HG02763 (cell line): Measurements from ENCODE around the gene FNDC4.
"Not testable (repeated sequence)": the region's sequence is repeated elsewhere in the genome, so short reads cannot be mapped to it uniquely, and the experiment has no call there.

Source experiments
- ATAC-seq: cut with Tn5 transposase; IDR thresholded peaks from one replicate; pipeline ENCODE4 v1.9.1; 2021; ENCODE audit warnings: mild to moderate bottlenecking, moderate library complexity; ENCODE audit not compliant: unreplicated experiment

Gene FNDC4, protein sequence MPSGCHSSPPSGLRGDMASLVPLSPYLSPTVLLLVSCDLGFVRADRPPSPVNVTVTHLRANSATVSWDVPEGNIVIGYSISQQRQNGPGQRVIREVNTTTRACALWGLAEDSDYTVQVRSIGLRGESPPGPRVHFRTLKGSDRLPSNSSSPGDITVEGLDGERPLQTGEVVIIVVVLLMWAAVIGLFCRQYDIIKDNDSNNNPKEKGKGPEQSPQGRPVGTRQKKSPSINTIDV

DNA sequence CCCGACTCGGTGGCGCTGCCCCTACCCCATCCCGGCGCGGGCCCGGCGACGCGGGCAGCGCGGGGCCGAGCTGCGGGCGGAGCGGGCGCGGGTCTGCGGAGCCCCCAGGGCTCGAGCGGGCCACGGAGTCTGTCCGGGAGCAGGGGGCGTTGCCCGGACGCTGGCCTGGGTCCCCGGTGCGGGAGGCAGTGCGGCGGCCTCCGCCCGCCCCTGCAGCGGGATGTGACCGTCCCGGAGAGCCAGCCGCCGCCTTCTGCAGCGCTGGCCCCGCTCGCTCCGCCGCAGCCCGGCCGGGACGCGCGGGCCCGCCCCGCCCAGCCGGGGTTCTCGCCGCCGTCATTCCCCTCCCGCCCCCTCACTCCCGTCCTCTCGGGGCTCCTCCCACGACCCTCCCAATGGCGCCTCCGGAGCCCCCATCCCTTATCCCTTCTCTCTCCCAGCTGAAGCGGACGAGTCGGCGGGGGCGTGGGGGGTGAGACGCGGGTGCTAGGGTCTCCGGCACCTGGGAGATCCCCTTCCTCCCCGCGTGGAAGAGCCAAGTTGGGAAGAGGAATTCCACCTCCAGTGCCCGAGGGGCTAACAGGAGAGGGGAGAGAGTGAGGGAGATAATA, at the start of gene FNDC4:
Gene FNDC4 (minus strand): TSS at position 257 of the 611 bp plus-strand sequence. CDS start 521 bp downstream, outside the sequence.
- no peak for ATAC-seq

DNA sequence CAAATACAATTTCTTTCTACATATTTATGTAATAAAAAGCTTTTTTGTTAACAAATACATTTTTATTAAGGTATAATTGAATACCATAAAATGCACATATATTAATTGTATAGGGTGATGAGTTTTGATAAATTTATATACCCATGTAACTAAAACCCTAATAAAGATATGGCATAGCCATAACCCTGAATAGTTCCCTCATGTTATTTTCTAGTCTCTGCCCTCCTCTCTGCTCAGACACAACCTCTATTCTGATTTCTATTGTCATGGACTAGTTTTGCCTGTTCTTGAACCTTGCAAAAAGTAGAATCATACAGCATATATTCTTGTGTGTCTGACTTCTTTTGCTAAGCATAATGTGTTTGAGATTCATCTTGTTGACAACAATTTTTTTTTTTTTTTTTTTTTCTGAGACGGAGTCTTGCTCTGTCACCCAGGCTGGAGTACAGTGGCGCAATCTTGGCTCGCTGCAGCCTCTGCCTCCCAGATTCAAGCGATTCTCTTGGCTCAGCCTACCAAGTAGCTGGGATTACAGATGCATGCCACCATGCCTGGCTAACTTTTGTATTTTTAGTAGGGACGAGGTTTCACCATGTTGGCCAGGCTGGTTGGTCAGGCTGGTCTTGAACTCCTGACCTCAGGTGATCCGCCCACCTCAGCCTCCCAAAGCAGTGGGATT, 49.3 kb upstream of the FNDC4 start:
- no peak for ATAC-seq

DNA sequence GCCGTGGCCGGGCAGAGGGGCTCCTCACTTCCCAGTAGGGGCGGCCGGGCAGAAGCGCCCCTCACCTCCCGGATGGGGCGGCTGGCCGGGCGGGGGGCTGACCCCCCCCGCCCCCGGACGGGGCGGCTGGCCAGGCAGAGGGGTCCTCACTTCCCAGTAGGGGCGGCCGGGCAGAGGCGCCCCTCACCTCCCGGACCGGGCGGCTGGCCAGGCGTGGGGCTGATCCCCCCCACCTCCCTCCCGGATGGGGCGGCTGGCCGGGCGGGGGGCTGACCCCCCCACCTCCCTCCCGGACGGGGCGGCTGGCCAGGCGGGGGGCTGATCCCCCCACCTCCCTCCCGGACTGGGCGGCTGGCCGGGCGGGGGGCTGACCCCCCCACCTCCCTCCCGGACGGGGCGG, 44.6 kb upstream of the FNDC4 start:
- ATAC-seq = not testable (repeated sequence)

DNA sequence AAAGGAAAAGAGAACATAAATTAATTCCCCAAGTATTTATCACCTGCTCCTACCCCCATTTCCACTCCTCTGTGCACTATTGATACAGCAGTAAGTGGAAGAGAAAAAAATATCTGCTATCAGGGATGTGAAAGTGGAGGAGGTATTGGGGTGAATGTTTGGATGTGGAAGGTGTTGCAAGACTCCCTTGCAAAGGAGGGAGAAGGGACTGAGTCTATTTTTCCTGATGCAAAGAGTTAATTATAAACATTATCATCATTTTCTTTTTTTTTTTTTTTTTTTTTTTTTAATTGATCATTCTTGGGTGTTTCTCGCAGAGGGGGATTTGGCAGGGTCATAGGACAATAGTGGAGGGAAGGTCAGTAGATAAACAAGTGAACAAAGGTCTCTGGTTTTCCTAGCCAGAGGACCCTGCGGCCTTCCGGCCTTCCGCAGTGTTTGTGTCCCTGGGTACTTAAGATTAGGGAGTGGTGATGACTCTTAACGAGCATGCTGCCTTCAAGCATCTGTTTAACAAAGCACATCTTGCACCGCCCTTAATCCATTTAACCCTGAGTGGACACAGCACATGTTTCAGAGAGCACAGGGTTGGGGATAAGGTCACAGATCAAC, 43.9 kb upstream of the FNDC4 start:
- not testable (repeated sequence) for ATAC-seq

DNA sequence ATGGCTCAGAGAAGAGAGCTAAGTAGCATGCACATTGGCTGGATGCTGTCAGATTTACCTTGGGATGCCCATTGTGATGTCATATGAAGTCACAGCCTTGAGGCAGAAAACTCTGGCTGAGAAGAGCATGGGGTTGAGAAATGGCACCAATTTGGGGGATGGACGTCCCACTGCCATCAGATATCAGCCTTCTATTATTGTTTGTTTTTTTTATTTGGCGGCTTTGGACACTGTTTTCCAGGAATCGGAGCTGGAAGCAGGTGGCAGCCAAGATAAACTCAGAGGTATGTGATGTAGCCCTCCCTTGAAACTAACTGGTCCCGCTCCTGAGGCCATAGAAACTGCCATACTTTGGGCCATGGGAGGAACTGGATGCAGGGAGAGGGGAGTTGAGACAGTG, 42.3 kb upstream of the FNDC4 start:
- no peak for ATAC-seq

DNA sequence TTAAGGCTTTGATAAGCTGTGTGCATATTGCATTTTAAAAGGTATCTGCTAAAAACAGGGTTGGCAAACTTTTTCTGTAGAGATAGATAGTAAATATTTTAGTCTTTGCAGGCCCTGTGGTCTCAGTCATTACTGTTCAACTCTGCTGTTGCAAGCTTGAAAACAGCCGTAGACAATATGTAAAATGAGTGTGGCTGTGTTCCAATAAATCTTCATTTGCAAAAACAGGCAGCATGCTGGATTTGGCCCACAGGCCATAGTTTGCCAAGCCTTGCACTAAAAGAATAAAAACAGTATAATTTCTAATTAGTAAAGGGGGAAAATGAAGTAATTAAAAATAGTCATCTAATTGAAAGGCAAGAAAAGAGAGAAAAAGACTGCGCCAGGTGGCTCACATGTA, 37.0 kb upstream of the FNDC4 start:
- ATAC-seq = no peak

- ATAC-seq = no peak
Observed at GRCh38 chr2:27527182-27527581, 32.2 kb upstream of the FNDC4 start.

GRCh38 chr2:27522400-27522945, 27.5 kb upstream of the FNDC4 start:
- ATAC-seq = no peak

DNA sequence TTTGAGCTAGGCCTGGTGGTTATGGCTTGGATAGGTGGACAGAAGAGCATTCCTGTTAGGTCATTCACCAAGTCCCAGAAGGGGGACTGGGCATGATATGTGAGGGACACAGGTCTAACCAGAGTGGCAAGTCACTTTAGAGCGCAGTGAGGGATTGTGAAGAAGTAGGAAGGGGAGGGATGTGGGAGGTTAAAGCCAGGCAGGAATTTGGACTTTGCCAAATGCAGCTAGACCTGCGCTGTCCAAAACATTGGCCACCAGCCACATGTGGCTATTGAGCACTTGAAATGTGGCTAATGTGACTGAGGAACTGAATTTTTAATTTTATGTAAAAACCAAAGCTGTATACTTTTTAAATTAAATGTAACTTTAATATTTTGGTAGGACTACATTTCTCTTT, 25.3 kb upstream of the FNDC4 start:
- ATAC-seq = no peak

DNA sequence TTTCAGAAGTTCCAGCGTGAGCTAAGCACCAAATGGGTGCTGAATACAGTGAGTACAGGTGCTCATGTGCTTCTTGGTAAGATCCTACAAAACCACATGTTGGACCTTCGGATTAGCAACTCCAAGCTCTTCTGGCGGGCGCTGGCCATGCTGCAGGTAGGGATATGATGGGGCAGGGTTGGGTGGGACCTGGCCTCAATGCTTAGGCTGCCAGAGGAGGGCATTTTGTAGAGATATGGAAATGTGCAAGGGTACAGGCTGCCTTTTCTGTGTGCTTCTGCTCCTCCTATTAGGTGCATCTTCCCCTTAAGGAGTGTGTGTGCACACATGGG, 23.7 kb upstream of the FNDC4 start:
- no peak for ATAC-seq

GRCh38 chr2:27518113-27518781, 23.2 kb upstream of the FNDC4 start:
- no peak for ATAC-seq

DNA sequence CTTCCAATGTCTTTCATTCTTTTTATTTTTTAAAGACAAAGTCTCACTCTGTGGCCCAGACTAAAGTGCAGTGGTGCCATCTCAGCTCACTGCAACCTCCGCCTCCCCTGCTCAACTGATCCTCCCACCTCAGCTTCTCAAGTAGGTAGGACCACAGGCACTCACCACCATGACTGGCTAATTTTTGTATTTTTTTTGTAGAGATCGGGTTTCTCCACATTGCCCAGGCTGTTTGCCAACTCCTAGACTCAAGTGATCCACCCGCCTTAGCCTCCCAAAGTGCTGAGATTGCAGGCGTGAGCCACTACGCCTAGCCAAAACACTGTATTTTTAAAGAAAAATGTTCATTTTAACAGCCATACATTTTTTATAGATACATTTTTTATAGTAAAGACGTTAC, 14.3 kb upstream of the FNDC4 start:
- no peak for ATAC-seq

GRCh38 chr2:27507293-27507692, 12.3 kb upstream of the FNDC4 start:
- ATAC-seq = no peak

GRCh38 chr2:27506587-27506986, 11.6 kb upstream of the FNDC4 start:
- no peak for ATAC-seq

DNA sequence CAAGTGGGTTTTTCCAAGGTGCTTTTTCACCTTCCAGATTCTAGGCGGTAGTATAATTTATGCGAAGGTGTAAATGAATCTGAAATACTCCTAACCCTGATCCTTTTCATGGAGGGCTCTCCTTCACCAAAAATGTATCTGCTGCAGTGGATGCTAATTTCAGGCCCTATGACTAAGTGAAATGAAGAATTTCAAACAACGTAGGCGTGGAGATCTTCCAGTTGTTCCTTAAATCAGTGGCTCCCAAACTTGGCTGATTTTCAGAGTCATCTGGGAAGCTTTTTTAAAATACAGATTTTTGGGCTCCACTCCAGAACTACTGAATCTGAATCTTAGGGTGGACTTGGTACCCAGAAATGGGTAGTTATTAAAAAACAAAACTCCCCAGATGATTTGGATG, 7.1 kb upstream of the FNDC4 start:
- no peak for ATAC-seq

DNA sequence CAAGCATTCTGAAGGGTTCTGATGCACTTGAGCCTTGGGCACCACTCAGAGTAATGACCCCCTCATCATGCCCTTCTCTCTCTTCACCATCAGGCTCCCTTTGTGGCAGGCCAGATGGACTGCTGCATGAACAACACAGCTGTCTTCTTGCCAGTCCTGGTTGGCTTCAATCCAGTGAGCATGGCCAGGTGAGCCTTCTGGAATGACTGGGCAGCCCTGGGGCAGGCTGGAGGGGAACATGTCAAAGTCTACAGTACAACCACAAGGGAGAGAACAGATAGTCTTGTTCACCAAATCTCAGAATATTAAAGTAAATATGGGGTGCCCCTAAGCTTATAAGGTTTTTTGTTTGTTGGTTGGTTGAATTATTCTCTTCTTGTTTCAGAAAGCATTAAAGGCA, 6.0 kb upstream of the FNDC4 start:
- ATAC-seq = no peak

- ATAC-seq = no peak
Observed at GRCh38 chr2:27498975-27499374, 4.0 kb upstream of the FNDC4 start.

- no peak for ATAC-seq
Observed at GRCh38 chr2:27497288-27497627, 2.3 kb upstream of the FNDC4 start.

- ATAC-seq = no peak
Observed at GRCh38 chr2:27496357-27497287, 1.6 kb upstream of the FNDC4 start, which contains the start of gene GCKR. GCKR (plus strand) TSS chr2:27496839; CDS start chr2:27496905, 66 bp downstream.

GRCh38 chr2:27495840-27496356, 898 bp upstream of the FNDC4 start:
- no peak for ATAC-seq
